ENCODE results near the gene GGCX. TPM values are rescaled to one million over a fixed set of nuclear protein-coding genes. Genes with fewer than 3 reads are reported as not detected.
A peak's percentile ranks its signal among the peaks of the same experiment; 100 is the strongest.

GGCX gene
- total RNA-seq, 4 donors from 2014 or later = 18.3 to 33.1 (median 28.2) TPM

- Histone ChIP-seq H3K36me3 (no peaks in the 10 kb centered on the region), H3K4me1 (no peaks in the 10 kb centered on the region), H3K27me3 (no peaks in the 10 kb centered on the region), H3K27ac (peak overlapping the region in 3 of 4 donors; percentile 29 to 59 (median 36)), H3K9me3 (no peaks in the 10 kb centered on the region), H3K4me3 (no peak overlapping the region)
- peak in 1 of 2 donors; percentile 8 for DNase-seq
- in situ Hi-C loops (cut with MboI; ENCODE audit: low sequenced_read_pairs in 4 of 4) (no loop called here), intact Hi-C loops (cut with DNase I; ENCODE audit: low total_unique reads) (no loop called here)
- no peak for TF ChIP-seq CTCF (IDR thresholded peaks at IDR 0.05 in 4 of 5, conservative IDR thresholded peaks at IDR 0.05 in 1 of 5)
- TF ChIP-seq POLR2A (IDR thresholded peaks at IDR 0.05) = no peak
- no peak for ATAC-seq
Measured at GRCh38 chr2:85525029-85525428, 36.3 kb downstream of the GGCX start.

GRCh38 chr2:85524336-85524908, 36.9 kb downstream of the GGCX start:
- Histone ChIP-seq H3K27ac (peak overlapping the region in 3 of 4 donors; percentile 29 to 59 (median 36)), H3K9me3 (no peaks in the 10 kb centered on the region), H3K4me1 (no peaks in the 10 kb centered on the region), H3K27me3 (no peaks in the 10 kb centered on the region), H3K36me3 (no peaks in the 10 kb centered on the region), H3K4me3 (no peak overlapping the region)
- DNase-seq = peak in 1 of 2 donors; percentile 9
- in situ Hi-C loops (cut with MboI; ENCODE audit: low sequenced_read_pairs in 4 of 4) = no loop called here
- intact Hi-C loops (cut with DNase I; ENCODE audit: low total_unique reads) = no loop called here
- peak in 1 of 2 donors; percentile 12 for ATAC-seq
- no peak for TF ChIP-seq CTCF (IDR thresholded peaks at IDR 0.05 in 4 of 5, conservative IDR thresholded peaks at IDR 0.05 in 1 of 5)
- TF ChIP-seq POLR2A (IDR thresholded peaks at IDR 0.05) = no peak

- DNase-seq (no peak), ATAC-seq (peak in 1 of 2 donors; percentile 19)
- intact Hi-C loops (cut with DNase I; ENCODE audit: low total_unique reads) (no loop called here), in situ Hi-C loops (cut with MboI; ENCODE audit: low sequenced_read_pairs in 4 of 4) (no loop called here)
- Histone ChIP-seq H3K27me3 (no peaks in the 10 kb centered on the region), H3K36me3 (no peaks in the 10 kb centered on the region), H3K4me1 (no peaks in the 10 kb centered on the region), H3K4me3 (no peak overlapping the region), H3K27ac (peak overlapping the region in 2 of 4 donors; percentile 16 to 59), H3K9me3 (no peaks in the 10 kb centered on the region)
- TF ChIP-seq POLR2A (IDR thresholded peaks at IDR 0.05) (no peak), CTCF (IDR thresholded peaks at IDR 0.05 in 4 of 5, conservative IDR thresholded peaks at IDR 0.05 in 1 of 5) (no peak)
Measured at GRCh38 chr2:85523903-85524335, 37.4 kb downstream of the GGCX start.

- in situ Hi-C loops (cut with MboI; ENCODE audit: low sequenced_read_pairs in 4 of 4) = no loop called here
- TF ChIP-seq POLR2A (IDR thresholded peaks at IDR 0.05) = no peak
- TF ChIP-seq CTCF (IDR thresholded peaks at IDR 0.05 in 4 of 5, conservative IDR thresholded peaks at IDR 0.05 in 1 of 5) = no peak
- peak in 1 of 2 donors; percentile 1 for DNase-seq
Measured at GRCh38 chr2:85523062-85523902, 38.0 kb downstream of the GGCX start.

More at GRCh38 chr2:85523062-85523902, 38.0 kb downstream of the GGCX start:
- Histone ChIP-seq H3K4me3 (no peak overlapping the region), H3K9me3 (no peaks in the 10 kb centered on the region), H3K27ac (peak overlapping the region in 2 of 4 donors; percentile 16 to 59), H3K4me1 (no peaks in the 10 kb centered on the region), H3K27me3 (no peaks in the 10 kb centered on the region), H3K36me3 (no peaks in the 10 kb centered on the region)
- intact Hi-C loops (cut with DNase I; ENCODE audit: low total_unique reads) = no loop called here
- no peak for ATAC-seq

All from gastrocnemius medialis (tissue), 4 donors.